Common myeloid progenitor, CD34-positive (primary cell): ENCODE measurements around the gene CRLF1.

Experiments
- CTCF ChIA-PET: fragments of 350-600 bp; sonication (Branson Sonifier 250); formaldehyde crosslinking; loops from one replicate; lab custom pipeline; 2021; ENCODE audit warnings: antibody characterized with exemption; lab: Charles Lee
- POLR2A ChIA-PET: fragments of 350-600 bp; sonication (Branson Sonifier 250); formaldehyde crosslinking; loops from one replicate; lab custom pipeline; 2021; ENCODE audit warnings: antibody characterized with exemption; lab: Charles Lee
- DNase-seq, 3 donors: peaks; one replicate each; pipeline versions ENCODE4 v3.0.0 to v3.0.0-alpha.2; 2013
- H3K27ac ChIP-seq, 2 experiments: 1 replicate in 1 of 2; 2 replicates in 1 of 2; pipeline ENCODE4 v1.7.0; 2013; ENCODE audit warnings: inconsistent platforms in 2 of 2, low read length in 2 of 2, mild to moderate bottlenecking in 2 of 2, low read depth in 1 of 2, moderate library complexity in 1 of 2; ENCODE audit not compliant: severe bottlenecking in 2 of 2, insufficient read depth in 1 of 2, poor library complexity in 1 of 2
- H3K27me3 ChIP-seq, 5 experiments: replicated peaks in 2 of 5; 1 replicate in 3 of 5; 2 replicates in 2 of 5; pipeline versions ENCODE4 v1.6.1 to v1.7.0; 2013; ENCODE audit warnings: low read length in 4 of 5, mild to moderate bottlenecking in 2 of 5, moderate library complexity in 2 of 5, inconsistent platforms in 1 of 5; ENCODE audit not compliant: insufficient read depth in 5 of 5, control insufficient read depth in 4 of 5
- H3K36me3 ChIP-seq, 4 experiments: 1 replicate in 2 of 4; 2 replicates in 2 of 4; pipeline versions ENCODE4 v1.6.1 to v1.7.0; 2013; ENCODE audit warnings: low read length in 3 of 4, control low read depth in 1 of 4, mild to moderate bottlenecking in 1 of 4; ENCODE audit not compliant: control insufficient read depth in 4 of 4, insufficient read depth in 4 of 4
- H3K4me1 ChIP-seq, 4 experiments: 1 replicate in 3 of 4; 2 replicates in 1 of 4; pipeline versions ENCODE4 v1.6.1 to v1.7.1; 2013; ENCODE audit warnings: low read length in 3 of 4, mild to moderate bottlenecking in 3 of 4, control low read depth in 1 of 4, inconsistent platforms in 1 of 4, moderate library complexity in 1 of 4; ENCODE audit not compliant: control insufficient read depth in 4 of 4, insufficient read depth in 4 of 4; ENCODE audit errors: control extremely low read depth in 1 of 4
- H3K4me3 ChIP-seq, 7 experiments: 1 replicate in 4 of 7; 2 replicates in 3 of 7; pipeline versions ENCODE4 v1.5.1 to v1.7.0; 2013; ENCODE audit warnings: mild to moderate bottlenecking in 7 of 7, low read length in 6 of 7, moderate library complexity in 6 of 7, inconsistent platforms in 2 of 7, low read depth in 2 of 7, control low read depth in 1 of 7; ENCODE audit not compliant: insufficient read depth in 4 of 7, control insufficient read depth in 1 of 7; ENCODE audit errors: extremely low read depth in 1 of 7
- H3K9me3 ChIP-seq, 5 experiments: 1 replicate in 4 of 5; 2 replicates in 1 of 5; pipeline versions ENCODE4 v1.6.1 to v1.7.1; 2013; ENCODE audit warnings: low read length in 4 of 5, mild to moderate bottlenecking in 2 of 5, inconsistent platforms in 1 of 5, low read depth in 1 of 5, moderate library complexity in 1 of 5; ENCODE audit not compliant: control insufficient read depth in 4 of 5, insufficient read depth in 2 of 5; ENCODE audit errors: control extremely low read depth in 1 of 5
- WGBS: methylation state at CpG from one replicate; pipeline ENCODE4 v1.1.5; 2013; ENCODE audit not compliant: insufficient coverage; 5-methylcytosine and 5-hydroxymethylcytosine counted together

CRLF1 gene

GRCh38 chr19:18591735-18592385 lies 14.7 kb downstream of the CRLF1 start:
- 93% methylated on average over 19 of the region's 22 CpGs for WGBS
- Histone ChIP-seq H3K4me1 (peaks cover 5 to 54% (median 47%) of the 10 kb centered on the region in 4 experiments), H3K36me3 (peaks cover 0 to 14% (median 7%) of the 10 kb centered on the region in 4 experiments), H3K27ac (no peak overlapping the region), H3K9me3 (no peaks in the 10 kb centered on the region), H3K27me3 (peaks cover 0 to 24% (median 8%) of the 10 kb centered on the region in 5 experiments), H3K4me3 (no peak overlapping the region)
- CTCF ChIA-PET, result interaction anchor here (0.6 to 4.5 kb wide), 9 partner anchors 8 to 420 kb away, joined by 3 to 43 read pairs (median 5); partner anchors contain the start of gene UBA52
- POLR2A ChIA-PET, result interaction anchor here (0.6 kb wide), 1 partner anchor 15 kb away, joined by 4 read pairs; no protein-coding TSS in a partner anchor
- DNase-seq, result no peak

- DNase-seq, result peak; percentile 57 to 88 (median 75)
- ChIA-PET POLR2A (interaction anchor here (2.6 kb wide), 1 partner anchor 19 kb away, joined by 15 read pairs; the partner anchor contains the start of gene UBA52), CTCF (interaction anchor here (0.7 to 4.5 kb wide), 7 partner anchors 10 to 531 kb away, joined by 3 to 43 read pairs (median 5); partner anchors contain the start of gene UBA52)
- Histone ChIP-seq H3K4me3 (peak overlapping the region in 5 of 7 experiments; percentile 21 to 84 (median 78)), H3K9me3 (no peaks in the 10 kb centered on the region), H3K4me1 (peaks cover 5 to 58% (median 44%) of the 10 kb centered on the region in 4 experiments), H3K27me3 (peaks cover 0 to 12% (median 6%) of the 10 kb centered on the region in 5 experiments), H3K27ac (peak overlapping the region in 1 of 2 experiments; percentile 22), H3K36me3 (peaks cover 0 to 14% (median 7%) of the 10 kb centered on the region in 4 experiments)
- 79% methylated on average over 38 of the region's 40 CpGs for WGBS
These were observed 16.0 kb downstream of the CRLF1 start for GRCh38 chr19:18590273-18591272.

GRCh38 chr19:18589380-18590272 lies 17.0 kb downstream of the CRLF1 start:
- Histone ChIP-seq H3K27me3 (peaks cover 0 to 3% (median 0%) of the 10 kb centered on the region in 5 experiments), H3K4me1 (peaks cover 5 to 55% (median 36%) of the 10 kb centered on the region in 4 experiments), H3K27ac (peak overlapping the region in 1 of 2 experiments; percentile 81), H3K36me3 (peaks cover 0 to 14% (median 7%) of the 10 kb centered on the region in 4 experiments), H3K4me3 (peak overlapping the region; percentile 30 to 84 (median 71)), H3K9me3 (no peaks in the 10 kb centered on the region)
- ChIA-PET POLR2A (interaction anchor here (0.6 to 2.6 kb wide), 4 partner anchors 12 to 19 kb away, joined by 3 to 15 read pairs (median 3); partner anchors contain the start of gene UBA52), CTCF (interaction anchor here (0.6 to 4.5 kb wide), 17 partner anchors 9 to 530 kb away, joined by 3 to 43 read pairs (median 4); partner anchors contain the start of gene UBA52)
- WGBS, result 13% methylated on average over 45 of the region's 52 CpGs
- DNase-seq, result peak; percentile 75 to 86 (median 81)

GRCh38 chr19:18588611-18589379 lies 17.8 kb downstream of the CRLF1 start, which contains the start of gene REX1BD:
Gene REX1BD, plus strand, starts transcription at chr19:18588798. Its CDS starts 4 bp downstream, at chr19:18588802.
- ChIA-PET POLR2A (interaction anchor here (0.6 to 2.6 kb wide), 5 partner anchors 12 to 86 kb away, joined by 3 to 15 read pairs (median 3); partner anchors contain the start of gene UBA52), CTCF (interaction anchor here (0.6 to 4.5 kb wide), 18 partner anchors 8 to 278 kb away, joined by 3 to 43 read pairs (median 4); partner anchors contain the start of genes TMEM59L and UBA52)
- Histone ChIP-seq H3K9me3 (no peaks in the 10 kb centered on the region), H3K4me3 (peak within 1 kb of the TSS; percentile 56 to 84 (median 71)), H3K27ac (peak within 1 kb of the TSS in 1 of 2 experiments; percentile 81), H3K27me3 (peaks cover 0 to 3% (median 0%) of the 10 kb centered on the region in 5 experiments), H3K36me3 (peaks cover 0 to 14% (median 7%) of the 10 kb centered on the region in 4 experiments), H3K4me1 (peaks cover 5 to 48% (median 30%) of the 10 kb centered on the region in 4 experiments)
- WGBS, result 0% methylated on average over 49 of the region's 72 CpGs
- DNase-seq, result peak; percentile 90 to 94 (median 92)

GRCh38 chr19:18587962-18588610 lies 18.5 kb downstream of the CRLF1 start:
- Histone ChIP-seq H3K4me3 (peak overlapping the region; percentile 56 to 84 (median 71)), H3K36me3 (peaks cover 0 to 14% (median 7%) of the 10 kb centered on the region in 4 experiments), H3K4me1 (peaks cover 5 to 42% (median 28%) of the 10 kb centered on the region in 4 experiments), H3K27ac (peak overlapping the region in 1 of 2 experiments; percentile 81), H3K27me3 (no peaks in the 10 kb centered on the region), H3K9me3 (no peaks in the 10 kb centered on the region)
- 39% methylated on average over 9 of the region's 16 CpGs for WGBS
- POLR2A ChIA-PET, result interaction anchor here (0.9 to 2.6 kb wide), 2 partner anchors 16 to 85 kb away, joined by 3 to 15 read pairs; partner anchors contain the start of gene UBA52
- peak in 1 of 3 donors; percentile 35 for DNase-seq
- CTCF ChIA-PET, result interaction anchor here (0.5 to 4.5 kb wide), 14 partner anchors 9 to 260 kb away, joined by 3 to 43 read pairs (median 3); partner anchors contain the start of genes ELL, TMEM59L and UBA52
